ENCODE measurements around the gene CRLF1. TPM values are rescaled to one million over a fixed set of nuclear protein-coding genes. Genes with fewer than 3 reads are reported as not detected.

The CRLF1 gene
- total RNA-seq, 4 donors from 2014 or later, result 41.5 to 153 (median 59.6) TPM

- peaks cover 40 to 83% (median 74%) of the 10 kb centered on the region in 4 donors for H3K4me1 ChIP-seq
- peak overlapping the region in 3 of 4 donors; percentile 21 to 50 (median 35) for H3K4me3 ChIP-seq
- H3K27me3 ChIP-seq, result peaks cover 0 to 4% (median 0%) of the 10 kb centered on the region in 4 donors
- DNase-seq (ENCODE audit: extremely low spot score), result no peak
- 100% methylated on average over 1 of the region's 1 CpG for WGBS
- TF ChIP-seq POLR2AphosphoS5 (IDR thresholded peaks at IDR 0.05), result no peak
- intact Hi-C loops (cut with DNase I), result no loop called here
- peak overlapping the region; percentile 83 to 88 (median 85) for H3K27ac ChIP-seq (replicated peaks in 1 of 4)
- H3K36me3 ChIP-seq, result no peaks in the 10 kb centered on the region
- H3K9me3 ChIP-seq, result no peaks in the 10 kb centered on the region
Observed at GRCh38 chr19:18651300-18651699, 44.7 kb upstream of the CRLF1 start.

GRCh38 chr19:18650468-18651041 is 44.0 kb upstream of the CRLF1 start:
- Histone ChIP-seq H3K4me3 (peak overlapping the region; percentile 21 to 50 (median 38)), H3K4me1 (peaks cover 43 to 83% (median 74%) of the 10 kb centered on the region in 4 donors), H3K9me3 (no peaks in the 10 kb centered on the region), H3K27ac (replicated peaks in 1 of 4) (peak overlapping the region; percentile 83 to 88 (median 85)), H3K36me3 (no peaks in the 10 kb centered on the region), H3K27me3 (peaks cover 0 to 4% (median 0%) of the 10 kb centered on the region in 4 donors)
- peak; percentile 96 for DNase-seq (ENCODE audit: extremely low spot score)
- TF ChIP-seq EP300 (IDR thresholded peaks at IDR 0.05), result no peak
- TF ChIP-seq POLR2AphosphoS5 (IDR thresholded peaks at IDR 0.05), result peak; percentile 73 to 78
- 36% methylated on average over 30 of the region's 34 CpGs for WGBS
- intact Hi-C loops (cut with DNase I), result no loop called here

- H3K4me1 ChIP-seq, result peaks cover 48 to 83% (median 77%) of the 10 kb centered on the region in 4 donors
Observed at GRCh38 chr19:18650021-18650390, 43.4 kb upstream of the CRLF1 start.

GRCh38 chr19:18649371-18650020 is 42.9 kb upstream of the CRLF1 start:
- WGBS, result 6% methylated on average over 16 of the region's 25 CpGs
- Histone ChIP-seq H3K9me3 (no peaks in the 10 kb centered on the region), H3K4me3 (peak overlapping the region; percentile 21 to 50 (median 38)), H3K27ac (replicated peaks in 1 of 4) (peak overlapping the region; percentile 83 to 88 (median 85)), H3K27me3 (peaks cover 0 to 4% (median 0%) of the 10 kb centered on the region in 4 donors), H3K36me3 (no peaks in the 10 kb centered on the region), H3K4me1 (peaks cover 51 to 86% (median 82%) of the 10 kb centered on the region in 4 donors)
- DNase-seq (ENCODE audit: extremely low spot score), result no peak
- intact Hi-C loops (cut with DNase I), result no loop called here
- TF ChIP-seq CTCF (IDR thresholded peaks at IDR 0.05) (no peak), POLR2A (IDR thresholded peaks at IDR 0.05; ENCODE audit: low read depth) (no peak), POLR2AphosphoS5 (IDR thresholded peaks at IDR 0.05) (peak in 1 of 2 donors; percentile 21)

More at GRCh38 chr19:18650021-18650390, 43.4 kb upstream of the CRLF1 start:
- Histone ChIP-seq H3K27ac (replicated peaks in 1 of 4) (peak overlapping the region; percentile 83 to 88 (median 85)), H3K9me3 (no peaks in the 10 kb centered on the region), H3K4me3 (peak overlapping the region; percentile 21 to 50 (median 38)), H3K36me3 (no peaks in the 10 kb centered on the region), H3K27me3 (peaks cover 0 to 4% (median 0%) of the 10 kb centered on the region in 4 donors)
- no peak for DNase-seq (ENCODE audit: extremely low spot score)
- TF ChIP-seq POLR2AphosphoS5 (IDR thresholded peaks at IDR 0.05) (peak in 1 of 2 donors; percentile 48), EP300 (IDR thresholded peaks at IDR 0.05) (no peak), CTCF (IDR thresholded peaks at IDR 0.05) (no peak), POLR2A (IDR thresholded peaks at IDR 0.05; ENCODE audit: low read depth) (no peak)
- 11% methylated on average over 17 of the region's 17 CpGs for WGBS
- intact Hi-C loops (cut with DNase I), result no loop called here

GRCh38 chr19:18648973-18649315 is 42.3 kb upstream of the CRLF1 start:
- Histone ChIP-seq H3K9me3 (no peaks in the 10 kb centered on the region), H3K27me3 (peaks cover 0 to 4% (median 0%) of the 10 kb centered on the region in 4 donors), H3K27ac (replicated peaks in 1 of 4) (peak overlapping the region; percentile 83 to 88 (median 85)), H3K36me3 (no peaks in the 10 kb centered on the region), H3K4me3 (peak overlapping the region; percentile 21 to 50 (median 38)), H3K4me1 (peaks cover 53 to 92% (median 86%) of the 10 kb centered on the region in 4 donors)
- no peak for TF ChIP-seq CTCF (IDR thresholded peaks at IDR 0.05)
- no peak for TF ChIP-seq POLR2A (IDR thresholded peaks at IDR 0.05; ENCODE audit: low read depth)
- peak; percentile 35 for TF ChIP-seq EP300 (IDR thresholded peaks at IDR 0.05)
- TF ChIP-seq POLR2AphosphoS5 (IDR thresholded peaks at IDR 0.05), result peak; percentile 21 to 33
- 38% methylated on average over 13 of the region's 13 CpGs for WGBS
- no peak for DNase-seq (ENCODE audit: extremely low spot score)
- intact Hi-C loops (cut with DNase I), result no loop called here

All from esophagus muscularis mucosa (tissue), 4 donors.